Thyroid gland (tissue), 4 donors: Measurements from ENCODE around the gene INO80E.

Experiments
- POLR2A ChIP-seq, 2 donors: fragments of 450-650 bp; IDR thresholded peaks; one replicate each; pipeline ENCODE4 v1.6.1; 2017; ENCODE audit warnings: antibody characterized with exemption in 2 of 2, mild to moderate bottlenecking in 2 of 2, moderate library complexity in 1 of 2
- TF ChIP-seq, protein P1 (sequence below), 6 experiments: fragments of 200-600 bp in 3 of 6; fragments of 450-650 bp in 3 of 6; sonication (generic) in 3 of 6; IDR thresholded peaks; one replicate each; pipeline ENCODE4 v1.5.1; 2016 to 2019; ENCODE audit warnings: antibody characterized with exemption in 6 of 6, mild to moderate bottlenecking in 2 of 6, inconsistent platforms in 1 of 6, moderate library complexity in 1 of 6

GRCh38 chr16:30040221-30040620 lies 44.2 kb downstream of the INO80E start:
- TF ChIP-seq, protein P1, sequence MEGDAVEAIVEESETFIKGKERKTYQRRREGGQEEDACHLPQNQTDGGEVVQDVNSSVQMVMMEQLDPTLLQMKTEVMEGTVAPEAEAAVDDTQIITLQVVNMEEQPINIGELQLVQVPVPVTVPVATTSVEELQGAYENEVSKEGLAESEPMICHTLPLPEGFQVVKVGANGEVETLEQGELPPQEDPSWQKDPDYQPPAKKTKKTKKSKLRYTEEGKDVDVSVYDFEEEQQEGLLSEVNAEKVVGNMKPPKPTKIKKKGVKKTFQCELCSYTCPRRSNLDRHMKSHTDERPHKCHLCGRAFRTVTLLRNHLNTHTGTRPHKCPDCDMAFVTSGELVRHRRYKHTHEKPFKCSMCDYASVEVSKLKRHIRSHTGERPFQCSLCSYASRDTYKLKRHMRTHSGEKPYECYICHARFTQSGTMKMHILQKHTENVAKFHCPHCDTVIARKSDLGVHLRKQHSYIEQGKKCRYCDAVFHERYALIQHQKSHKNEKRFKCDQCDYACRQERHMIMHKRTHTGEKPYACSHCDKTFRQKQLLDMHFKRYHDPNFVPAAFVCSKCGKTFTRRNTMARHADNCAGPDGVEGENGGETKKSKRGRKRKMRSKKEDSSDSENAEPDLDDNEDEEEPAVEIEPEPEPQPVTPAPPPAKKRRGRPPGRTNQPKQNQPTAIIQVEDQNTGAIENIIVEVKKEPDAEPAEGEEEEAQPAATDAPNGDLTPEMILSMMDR (IDR thresholded peaks at IDR 0.05): no peak
- no peak for TF ChIP-seq POLR2A (IDR thresholded peaks at IDR 0.05)
